ENCODE data around the gene MRPS31.

Gene MRPS31

DNA sequence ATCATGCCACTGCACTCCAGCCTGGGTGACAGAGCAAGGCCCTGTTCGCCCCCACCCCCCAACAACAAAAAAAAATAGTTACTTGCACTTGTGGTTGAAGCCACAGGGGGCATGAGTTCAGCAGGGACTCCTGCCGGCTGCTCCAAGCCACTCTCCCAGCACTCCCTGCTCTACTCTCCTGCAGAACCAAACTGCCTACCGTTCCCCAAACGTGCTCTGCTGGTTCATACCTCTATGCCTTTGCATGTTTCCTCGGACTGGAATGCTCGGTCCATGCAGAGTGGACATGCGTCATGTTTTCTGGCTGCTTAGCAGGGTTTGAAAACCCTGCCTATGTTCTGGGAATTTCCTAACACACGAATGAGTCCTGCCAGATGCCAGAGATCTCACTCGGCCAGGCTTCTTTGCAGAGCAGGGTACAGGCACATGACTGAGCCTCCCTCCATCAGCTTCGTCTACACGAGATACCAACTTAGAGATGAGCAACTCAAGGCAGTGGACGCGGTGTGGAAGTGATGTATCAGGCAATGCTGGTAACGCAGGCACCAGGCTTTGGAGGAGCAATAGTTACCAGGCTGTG lies 9.9 kb upstream of the MRPS31 start:
- H3K9me3 ChIP-seq (ENCODE audit: insufficient read depth, low read length), result no peaks in the 10 kb centered on the region
- DNase-seq (ENCODE audit: low read depth, low spot score), result no peak
- no peaks in the 10 kb centered on the region for H3K36me3 ChIP-seq (ENCODE audit: insufficient read depth, insufficient read length, low read length)
- TF ChIP-seq ZNF274 (IDR thresholded peaks at IDR 0.05; ENCODE audit: low read depth, low read length) (no peak), YY1 (IDR thresholded peaks at IDR 0.05; ENCODE audit: insufficient read depth, insufficient read length) (no peak), SUZ12 (IDR thresholded peaks at IDR 0.05; ENCODE audit: extremely low read depth, insufficient read depth, insufficient read length) (no peak)
- no peak overlapping the region for H3K4me3 ChIP-seq (ENCODE audit: insufficient read length, low read depth)
- H3K27me3 ChIP-seq (ENCODE audit: insufficient read depth, insufficient read length), result no peaks in the 10 kb centered on the region
- no peak overlapping the region for H3K9ac ChIP-seq (ENCODE audit: insufficient read length, low read depth)
- H3K4me1 ChIP-seq (ENCODE audit: insufficient read depth, insufficient read length), result peaks cover 3% of the 10 kb centered on the region

DNA sequence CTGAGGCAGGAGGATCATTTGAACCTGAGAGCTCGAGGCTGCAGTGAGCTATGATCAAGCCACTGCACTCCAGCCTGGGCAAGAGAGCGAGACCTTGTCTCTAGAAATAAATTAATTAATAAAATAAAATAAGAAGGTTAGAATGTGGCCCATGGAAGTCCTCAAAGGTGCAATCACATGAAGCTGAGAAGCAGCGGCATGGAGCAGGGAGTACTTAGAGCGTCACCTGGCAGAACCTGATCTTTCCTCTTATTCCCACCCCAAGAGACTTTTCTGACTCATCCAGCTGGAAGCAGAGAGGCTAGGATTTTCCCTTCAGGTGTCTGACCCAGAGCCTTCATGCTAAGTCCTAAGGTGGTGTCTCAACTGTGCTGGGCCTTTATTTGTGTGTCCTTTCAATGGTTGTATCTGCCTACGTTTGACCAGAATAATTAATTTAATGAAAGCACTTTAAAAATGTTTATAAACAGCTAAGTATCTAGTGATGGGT lies 8.9 kb upstream of the MRPS31 start:
- no peaks in the 10 kb centered on the region for H3K9me3 ChIP-seq (ENCODE audit: insufficient read depth, low read length)
- no peak overlapping the region for H3K4me3 ChIP-seq (ENCODE audit: insufficient read length, low read depth)
- H3K27me3 ChIP-seq (ENCODE audit: insufficient read depth, insufficient read length), result no peaks in the 10 kb centered on the region
- DNase-seq (ENCODE audit: low read depth, low spot score), result no peak
- H3K36me3 ChIP-seq (ENCODE audit: insufficient read depth, insufficient read length, low read length), result no peaks in the 10 kb centered on the region
- no peak overlapping the region for H3K9ac ChIP-seq (ENCODE audit: insufficient read length, low read depth)
- H3K4me1 ChIP-seq (ENCODE audit: insufficient read depth, insufficient read length), result peaks cover 3% of the 10 kb centered on the region
- TF ChIP-seq ZNF274 (IDR thresholded peaks at IDR 0.05; ENCODE audit: low read depth, low read length) (no peak), SUZ12 (IDR thresholded peaks at IDR 0.05; ENCODE audit: extremely low read depth, insufficient read depth, insufficient read length) (no peak), YY1 (IDR thresholded peaks at IDR 0.05; ENCODE audit: insufficient read depth, insufficient read length) (no peak)

- TF ChIP-seq ZNF274 (IDR thresholded peaks at IDR 0.05; ENCODE audit: low read depth, low read length) (no peak), SUZ12 (IDR thresholded peaks at IDR 0.05; ENCODE audit: extremely low read depth, insufficient read depth, insufficient read length) (no peak), YY1 (IDR thresholded peaks at IDR 0.05; ENCODE audit: insufficient read depth, insufficient read length) (no peak)
These were observed 8.1 kb upstream of the MRPS31 start for GRCh38 chr13:40779049-40779448.

DNA sequence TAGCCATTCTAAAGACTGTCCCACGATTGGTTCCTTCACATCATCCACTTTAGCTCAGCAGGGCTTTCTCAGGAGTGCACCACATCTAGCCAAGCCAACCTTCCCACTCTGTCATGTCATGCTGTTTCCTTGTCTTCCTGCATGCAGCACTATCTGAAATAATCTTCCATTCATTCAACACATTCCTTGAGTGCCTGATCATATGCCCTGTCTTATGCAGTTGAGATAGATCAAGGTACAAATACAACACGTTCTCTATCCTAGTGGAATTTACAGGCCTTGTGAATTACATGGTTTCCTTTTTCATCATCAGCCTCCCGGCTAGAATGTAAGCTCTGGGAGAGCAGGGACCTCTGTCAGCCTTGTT lies 6.8 kb upstream of the MRPS31 start:
- H3K27me3 ChIP-seq (ENCODE audit: insufficient read depth, insufficient read length), result no peaks in the 10 kb centered on the region
- H3K36me3 ChIP-seq (ENCODE audit: insufficient read depth, insufficient read length, low read length), result no peaks in the 10 kb centered on the region
- no peak for DNase-seq (ENCODE audit: low read depth, low spot score)
- no peaks in the 10 kb centered on the region for H3K9me3 ChIP-seq (ENCODE audit: insufficient read depth, low read length)
- peaks cover 3% of the 10 kb centered on the region for H3K4me1 ChIP-seq (ENCODE audit: insufficient read depth, insufficient read length)
- H3K9ac ChIP-seq (ENCODE audit: insufficient read length, low read depth), result no peak overlapping the region
- no peak for TF ChIP-seq SUZ12 (IDR thresholded peaks at IDR 0.05; ENCODE audit: extremely low read depth, insufficient read depth, insufficient read length)
- no peak for TF ChIP-seq YY1 (IDR thresholded peaks at IDR 0.05; ENCODE audit: insufficient read depth, insufficient read length)
- no peak for TF ChIP-seq ZNF274 (IDR thresholded peaks at IDR 0.05; ENCODE audit: low read depth, low read length)
- H3K4me3 ChIP-seq (ENCODE audit: insufficient read length, low read depth), result no peak overlapping the region

More at GRCh38 chr13:40779049-40779448, 8.1 kb upstream of the MRPS31 start:
- H3K36me3 ChIP-seq (ENCODE audit: insufficient read depth, insufficient read length, low read length), result no peaks in the 10 kb centered on the region
- H3K27me3 ChIP-seq (ENCODE audit: insufficient read depth, insufficient read length), result no peaks in the 10 kb centered on the region
- DNase-seq (ENCODE audit: low read depth, low spot score), result no peak
- peaks cover 3% of the 10 kb centered on the region for H3K4me1 ChIP-seq (ENCODE audit: insufficient read depth, insufficient read length)
- H3K9me3 ChIP-seq (ENCODE audit: insufficient read depth, low read length), result no peaks in the 10 kb centered on the region
- H3K9ac ChIP-seq (ENCODE audit: insufficient read length, low read depth), result no peak overlapping the region
- no peak overlapping the region for H3K4me3 ChIP-seq (ENCODE audit: insufficient read length, low read depth)

DNA sequence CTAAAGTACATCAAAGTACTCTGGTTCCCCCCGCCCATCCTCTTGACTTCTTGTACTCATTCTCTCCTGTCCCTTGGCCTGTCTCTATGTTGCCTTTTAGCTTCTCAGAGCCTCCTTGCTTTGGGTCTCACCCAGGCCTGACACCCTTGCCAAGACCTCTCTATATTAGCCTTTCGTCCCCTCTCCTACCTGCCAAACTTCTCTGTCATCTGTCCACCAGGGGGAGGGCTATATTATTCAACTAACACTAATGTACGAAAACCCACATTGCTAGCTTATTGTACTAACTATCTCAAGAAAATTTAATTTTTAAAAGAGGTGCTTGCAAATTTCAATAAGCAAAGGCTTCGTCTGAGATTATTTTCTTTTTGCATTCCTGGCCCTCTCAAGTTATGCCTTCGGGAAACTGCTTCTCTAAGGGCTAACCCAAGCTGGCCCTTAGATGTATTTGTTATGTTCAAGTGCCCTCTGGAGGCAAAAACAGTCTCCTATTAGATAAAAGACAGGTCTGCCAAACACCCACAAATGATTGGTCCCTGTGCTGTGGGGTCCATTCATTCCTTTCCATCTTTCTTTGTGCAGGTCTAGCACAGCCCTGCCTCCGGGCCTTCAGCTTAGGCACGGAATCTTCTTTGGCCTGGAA lies 6.3 kb upstream of the MRPS31 start:
- H3K36me3 ChIP-seq (ENCODE audit: insufficient read depth, insufficient read length, low read length), result no peaks in the 10 kb centered on the region
- H3K9me3 ChIP-seq (ENCODE audit: insufficient read depth, low read length), result no peaks in the 10 kb centered on the region
- H3K4me3 ChIP-seq (ENCODE audit: insufficient read length, low read depth), result no peak overlapping the region
- no peaks in the 10 kb centered on the region for H3K27me3 ChIP-seq (ENCODE audit: insufficient read depth, insufficient read length)
- TF ChIP-seq SUZ12 (IDR thresholded peaks at IDR 0.05; ENCODE audit: extremely low read depth, insufficient read depth, insufficient read length) (no peak), ZNF274 (IDR thresholded peaks at IDR 0.05; ENCODE audit: low read depth, low read length) (no peak), YY1 (IDR thresholded peaks at IDR 0.05; ENCODE audit: insufficient read depth, insufficient read length) (no peak)
- peak; percentile 16 for DNase-seq (ENCODE audit: low read depth, low spot score)
- H3K9ac ChIP-seq (ENCODE audit: insufficient read length, low read depth), result no peak overlapping the region
- peaks cover 3% of the 10 kb centered on the region for H3K4me1 ChIP-seq (ENCODE audit: insufficient read depth, insufficient read length)

GRCh38 chr13:40776681-40777165 lies 5.7 kb upstream of the MRPS31 start:
- no peak for DNase-seq (ENCODE audit: low read depth, low spot score)
- Histone ChIP-seq H3K4me3 (ENCODE audit: insufficient read length, low read depth) (no peak overlapping the region), H3K9me3 (ENCODE audit: insufficient read depth, low read length) (no peaks in the 10 kb centered on the region), H3K4me1 (ENCODE audit: insufficient read depth, insufficient read length) (peaks cover 3% of the 10 kb centered on the region), H3K27me3 (ENCODE audit: insufficient read depth, insufficient read length) (no peaks in the 10 kb centered on the region), H3K36me3 (ENCODE audit: insufficient read depth, insufficient read length, low read length) (no peaks in the 10 kb centered on the region), H3K9ac (ENCODE audit: insufficient read length, low read depth) (no peak overlapping the region)
- TF ChIP-seq YY1 (IDR thresholded peaks at IDR 0.05; ENCODE audit: insufficient read depth, insufficient read length), result no peak
- no peak for TF ChIP-seq ZNF274 (IDR thresholded peaks at IDR 0.05; ENCODE audit: low read depth, low read length)
- TF ChIP-seq SUZ12 (IDR thresholded peaks at IDR 0.05; ENCODE audit: extremely low read depth, insufficient read depth, insufficient read length), result no peak

GRCh38 chr13:40776232-40776631 lies 5.2 kb upstream of the MRPS31 start:
- Histone ChIP-seq H3K36me3 (ENCODE audit: insufficient read depth, insufficient read length, low read length) (no peaks in the 10 kb centered on the region), H3K9ac (ENCODE audit: insufficient read length, low read depth) (no peak overlapping the region), H3K9me3 (ENCODE audit: insufficient read depth, low read length) (no peaks in the 10 kb centered on the region), H3K4me1 (ENCODE audit: insufficient read depth, insufficient read length) (peaks cover 3% of the 10 kb centered on the region), H3K27me3 (ENCODE audit: insufficient read depth, insufficient read length) (no peaks in the 10 kb centered on the region), H3K4me3 (ENCODE audit: insufficient read length, low read depth) (no peak overlapping the region)
- no peak for DNase-seq (ENCODE audit: low read depth, low spot score)
- TF ChIP-seq YY1 (IDR thresholded peaks at IDR 0.05; ENCODE audit: insufficient read depth, insufficient read length), result no peak
- TF ChIP-seq SUZ12 (IDR thresholded peaks at IDR 0.05; ENCODE audit: extremely low read depth, insufficient read depth, insufficient read length), result no peak
- TF ChIP-seq ZNF274 (IDR thresholded peaks at IDR 0.05; ENCODE audit: low read depth, low read length), result no peak

Data from NT2/D1 (cell line).